Ascending aorta (tissue), 2 donors: Measurements from ENCODE around the gene BCAR1. TPM values are rescaled to one million over a fixed set of nuclear protein-coding genes. Genes with fewer than 3 reads are reported as not detected.
A peak's percentile ranks its signal among the peaks of the same experiment; 100 is the strongest.

Source experiments
- DNase-seq, 2 donors: peaks; one replicate each; pipeline ENCODE4 v3.0.0-alpha.2; 2019; ENCODE audit warnings: low spot score in 2 of 2
- H3K27ac ChIP-seq, 2 donors: fragments of 200-600 bp; sonication (generic); one replicate each; pipeline ENCODE4 v1.5.1; 2016 to 2017; ENCODE audit warnings: mild to moderate bottlenecking in 1 of 2
- H3K27me3 ChIP-seq: fragments of 200-600 bp; sonication (generic); one replicate; pipeline ENCODE4 v1.5.1; 2017
- H3K36me3 ChIP-seq, 2 donors: fragments of 200-600 bp; sonication (generic); one replicate each; pipeline ENCODE4 v1.5.1; 2016
- H3K4me1 ChIP-seq, 2 donors: fragments of 200-600 bp; sonication (generic); one replicate each; pipeline ENCODE4 v1.5.1; 2016 to 2017; ENCODE audit warnings: mild to moderate bottlenecking in 1 of 2
- H3K4me3 ChIP-seq, 2 donors: fragments of 200-600 bp; sonication (generic); one replicate each; pipeline ENCODE4 v1.5.1; 2016 to 2017; ENCODE audit warnings: mild to moderate bottlenecking in 1 of 2
- H3K9me3 ChIP-seq, 2 donors: fragments of 200-600 bp; sonication (generic); one replicate each; pipeline ENCODE4 v1.5.1; 2016
- CTCF ChIP-seq, 3 experiments: fragments of 200-600 bp in 2 of 3; fragments of 450-650 bp in 1 of 3; sonication (generic) in 2 of 3; IDR thresholded peaks; one replicate each; pipeline ENCODE4 v1.5.1; 2016 to 2019; ENCODE audit warnings: antibody characterized with exemption in 3 of 3, mild to moderate bottlenecking in 1 of 3, moderate library complexity in 1 of 3
- intact Hi-C: fragments of 100-400 bp; cut with DNase I; formaldehyde crosslinking; loops from one replicate; pipeline ENCODE4 v1.15.1; 2023
- total RNA-seq: library from RNA; depleted of rRNA; stranded (reverse); fragments of >200 nt; gene quantifications from one replicate; pipeline ENCODE4 v1.1.0, GENCODE V29; 2016

The BCAR1 gene
- total RNA-seq, 1 donor from 2014 or later, result 243 TPM

- intact Hi-C loops, result loop anchor here (1.0 to 2.0 kb wide), 3 partner anchors 27 to 164 kb away; no protein-coding TSS in a partner anchor
- Histone ChIP-seq H3K27ac (peak overlapping the region; percentile 91 to 94), H3K4me1 (peaks cover 34 to 80% of the 10 kb centered on the region in 2 donors), H3K27me3 (no peaks in the 10 kb centered on the region), H3K9me3 (no peaks in the 10 kb centered on the region), H3K36me3 (peaks cover 49 to 64% of the 10 kb centered on the region in 2 donors), H3K4me3 (peak overlapping the region; percentile 18 to 44)
- DNase-seq, result peak; percentile 67 to 96
- peak in 2 of 3 experiments; percentile 10 to 19 for TF ChIP-seq CTCF (IDR thresholded peaks at IDR 0.05)
Observed at GRCh38 chr16:75238132-75238852, 13.1 kb downstream of the BCAR1 start.

GRCh38 chr16:75237398-75238131 is 13.9 kb downstream of the BCAR1 start:
- TF ChIP-seq CTCF (IDR thresholded peaks at IDR 0.05), result no peak
- intact Hi-C loops, result loop anchor here (1.0 to 2.0 kb wide), 3 partner anchors 28 to 165 kb away; no protein-coding TSS in a partner anchor
- Histone ChIP-seq H3K4me1 (peaks cover 30 to 73% of the 10 kb centered on the region in 2 donors), H3K27me3 (no peaks in the 10 kb centered on the region), H3K36me3 (peaks cover 56 to 65% of the 10 kb centered on the region in 2 donors), H3K4me3 (peak overlapping the region in 1 of 2 donors; percentile 44), H3K9me3 (no peaks in the 10 kb centered on the region), H3K27ac (peak overlapping the region; percentile 91 to 94)
- no peak for DNase-seq

- TF ChIP-seq CTCF (IDR thresholded peaks at IDR 0.05), result no peak
- intact Hi-C loops, result no loop called here
- peaks cover 30 to 66% of the 10 kb centered on the region in 2 donors for H3K4me1 ChIP-seq
- no peak overlapping the region for H3K4me3 ChIP-seq
- DNase-seq, result no peak
- peaks cover 54 to 64% of the 10 kb centered on the region in 2 donors for H3K36me3 ChIP-seq
- no peaks in the 10 kb centered on the region for H3K27me3 ChIP-seq
- H3K27ac ChIP-seq, result peak overlapping the region; percentile 91 to 94
- H3K9me3 ChIP-seq, result no peaks in the 10 kb centered on the region
Observed at GRCh38 chr16:75236736-75237397, 14.6 kb downstream of the BCAR1 start.

- no peak overlapping the region for H3K4me3 ChIP-seq
- H3K36me3 ChIP-seq, result peaks cover 51 to 64% of the 10 kb centered on the region in 2 donors
- H3K9me3 ChIP-seq, result no peaks in the 10 kb centered on the region
- H3K27ac ChIP-seq, result peak overlapping the region in 1 of 2 donors; percentile 94
- TF ChIP-seq CTCF (IDR thresholded peaks at IDR 0.05), result no peak
- no peaks in the 10 kb centered on the region for H3K27me3 ChIP-seq
- no peak for DNase-seq
- intact Hi-C loops, result no loop called here
- H3K4me1 ChIP-seq, result peaks cover 30 to 59% of the 10 kb centered on the region in 2 donors
Observed at GRCh38 chr16:75236232-75236631, 15.2 kb downstream of the BCAR1 start.

GRCh38 chr16:75235721-75236193 is 15.7 kb downstream of the BCAR1 start:
- intact Hi-C loops, result no loop called here
- no peaks in the 10 kb centered on the region for H3K27me3 ChIP-seq
- peaks cover 51 to 61% of the 10 kb centered on the region in 2 donors for H3K36me3 ChIP-seq
- no peaks in the 10 kb centered on the region for H3K9me3 ChIP-seq
- no peak overlapping the region for H3K4me3 ChIP-seq
- H3K4me1 ChIP-seq, result peaks cover 30 to 55% of the 10 kb centered on the region in 2 donors
- no peak for DNase-seq
- peak overlapping the region; percentile 55 to 94 for H3K27ac ChIP-seq
- no peak for TF ChIP-seq CTCF (IDR thresholded peaks at IDR 0.05)
